Neural progenitor cell (in vitro differentiated cells): ENCODE results near the gene SATB1.

ENCODE experiments used
- EZH2 ChIP-seq: fragments of 200-600 bp; sonication (generic); IDR thresholded peaks from 2 replicates; pipeline ENCODE4 v1.6.1; 2017; ENCODE audit warnings: antibody characterized with exemption, mild to moderate bottlenecking, moderate library complexity
- EZH2phosphoT487 ChIP-seq: fragments of 200-600 bp; sonication (generic); IDR thresholded peaks from 2 replicates; pipeline ENCODE4 v1.6.1; 2017; ENCODE audit warnings: antibody characterized with exemption
- TF ChIP-seq, protein P1 (sequence below): fragments of 200-600 bp; sonication (generic); IDR thresholded peaks from 2 replicates; pipeline ENCODE4 v1.5.1; 2017; ENCODE audit warnings: antibody characterized with exemption, mild to moderate bottlenecking

DNA sequence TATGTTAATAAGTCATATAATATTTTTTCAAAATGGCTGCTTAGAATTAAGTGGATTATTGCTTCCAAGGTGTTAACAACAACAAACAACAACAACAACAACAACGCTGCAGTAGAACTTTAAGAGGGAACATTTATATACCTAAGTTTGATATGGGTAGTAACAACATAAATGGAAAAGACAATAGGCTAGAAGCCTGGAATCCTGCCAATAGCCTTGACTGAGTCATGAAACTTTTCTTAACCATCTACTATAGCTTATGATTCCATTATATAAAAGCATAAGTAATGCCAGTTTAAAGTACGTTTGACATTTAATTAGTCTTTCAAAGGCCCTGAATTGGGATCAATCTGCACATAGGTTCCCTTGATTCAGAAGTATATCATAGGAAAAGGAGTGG is 31.2 kb downstream of the SATB1 start:
- TF ChIP-seq, protein P1, sequence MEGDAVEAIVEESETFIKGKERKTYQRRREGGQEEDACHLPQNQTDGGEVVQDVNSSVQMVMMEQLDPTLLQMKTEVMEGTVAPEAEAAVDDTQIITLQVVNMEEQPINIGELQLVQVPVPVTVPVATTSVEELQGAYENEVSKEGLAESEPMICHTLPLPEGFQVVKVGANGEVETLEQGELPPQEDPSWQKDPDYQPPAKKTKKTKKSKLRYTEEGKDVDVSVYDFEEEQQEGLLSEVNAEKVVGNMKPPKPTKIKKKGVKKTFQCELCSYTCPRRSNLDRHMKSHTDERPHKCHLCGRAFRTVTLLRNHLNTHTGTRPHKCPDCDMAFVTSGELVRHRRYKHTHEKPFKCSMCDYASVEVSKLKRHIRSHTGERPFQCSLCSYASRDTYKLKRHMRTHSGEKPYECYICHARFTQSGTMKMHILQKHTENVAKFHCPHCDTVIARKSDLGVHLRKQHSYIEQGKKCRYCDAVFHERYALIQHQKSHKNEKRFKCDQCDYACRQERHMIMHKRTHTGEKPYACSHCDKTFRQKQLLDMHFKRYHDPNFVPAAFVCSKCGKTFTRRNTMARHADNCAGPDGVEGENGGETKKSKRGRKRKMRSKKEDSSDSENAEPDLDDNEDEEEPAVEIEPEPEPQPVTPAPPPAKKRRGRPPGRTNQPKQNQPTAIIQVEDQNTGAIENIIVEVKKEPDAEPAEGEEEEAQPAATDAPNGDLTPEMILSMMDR, result no peak
- no peak for TF ChIP-seq EZH2
- TF ChIP-seq EZH2phosphoT487, result no peak
